ENCODE results near the gene CYGB. TPM values are rescaled to one million over a fixed set of nuclear protein-coding genes. Genes with fewer than 3 reads are reported as not detected.

Gene CYGB
- total and polyA plus RNA-seq, 2 of the 13 experiments (the other 11 are each of a cell fraction or from before 2014, with no cell fraction given), result 18.9 to 27.1 TPM

- TF ChIP-seq PATZ1 (CRISPR knock-in tag; IDR thresholded peaks at IDR 0.05) (peak; percentile 75), HOXA3 (CRISPR knock-in tag; IDR thresholded peaks at IDR 0.05) (peak; percentile 72; the same call in 1 of the 2 replicates), XBP1 (CRISPR knock-in tag; IDR thresholded peaks at IDR 0.05) (no peak), RFX5 (IDR thresholded peaks at IDR 0.05; ENCODE audit: low read depth, low read length) (no peak), NR3C1 (CRISPR knock-in tag; IDR thresholded peaks at IDR 0.05) (no peak), ZSCAN25 (CRISPR knock-in tag; IDR thresholded peaks at IDR 0.05) (peak; percentile 95), RNF2 (conservative IDR thresholded peaks at IDR 0.05; ENCODE audit: low read depth) (0 out of 2 replicates have a peak, but pooled peaks have one; percentile 20), ZNF672 (CRISPR knock-in tag; IDR thresholded peaks at IDR 0.05) (no peak), CEBPB (IDR thresholded peaks at IDR 0.05; ENCODE audit: borderline replicate concordance, low read depth, low read length) (no peak), MYNN (CRISPR knock-in tag; IDR thresholded peaks at IDR 0.05; ENCODE audit: low read depth) (no peak), JUNB (CRISPR knock-in tag; IDR thresholded peaks at IDR 0.05; ENCODE audit: borderline replicate concordance) (no peak), GABPA (IDR thresholded peaks at IDR 0.05; ENCODE audit: low read depth, low read length) (no peak), GABPA (CRISPR knock-in tag; IDR thresholded peaks at IDR 0.05; ENCODE audit: low read depth) (no peak), POLR2G (IDR thresholded peaks at IDR 0.05; ENCODE audit: low read depth, low read length) (no peak), NFIB (CRISPR knock-in tag; IDR thresholded peaks at IDR 0.05; ENCODE audit: borderline replicate concordance) (no peak), AGO1 (IDR thresholded peaks at IDR 0.05; ENCODE audit: low read depth, low read length, poor library complexity, severe bottlenecking) (no peak), ZNF556 (CRISPR knock-in tag; IDR thresholded peaks at IDR 0.05; ENCODE audit: borderline replicate concordance) (no peak), ONECUT2 (CRISPR knock-in tag; IDR thresholded peaks at IDR 0.05) (no peak), ZNF580 (CRISPR knock-in tag; IDR thresholded peaks at IDR 0.05; ENCODE audit: borderline replicate concordance, low read depth) (peak; percentile 80; the same call in 1 of the 2 replicates), MED8 (CRISPR knock-in tag; IDR thresholded peaks at IDR 0.05; ENCODE audit: insufficient replicate concordance) (no peak), TMF1 (CRISPR knock-in tag; IDR thresholded peaks at IDR 0.05; ENCODE audit: low read depth) (peak; percentile 29; the same call in 1 of the 2 replicates), ZNF850 (CRISPR knock-in tag; conservative IDR thresholded peaks at IDR 0.05) (no peak), DNMT3B (CRISPR knock-in tag; conservative IDR thresholded peaks at IDR 0.05) (no peak), ZNF740 (CRISPR knock-in tag; IDR thresholded peaks at IDR 0.05) (no peak), SOX6 (IDR thresholded peaks at IDR 0.05) (no peak), SOX6 (CRISPR knock-in tag; IDR thresholded peaks at IDR 0.05) (peak; percentile 37), THAP11 (CRISPR knock-in tag; IDR thresholded peaks at IDR 0.05) (peak; percentile 52; the same call in 1 of the 2 replicates)
- TF ChIP-seq, protein P1, sequence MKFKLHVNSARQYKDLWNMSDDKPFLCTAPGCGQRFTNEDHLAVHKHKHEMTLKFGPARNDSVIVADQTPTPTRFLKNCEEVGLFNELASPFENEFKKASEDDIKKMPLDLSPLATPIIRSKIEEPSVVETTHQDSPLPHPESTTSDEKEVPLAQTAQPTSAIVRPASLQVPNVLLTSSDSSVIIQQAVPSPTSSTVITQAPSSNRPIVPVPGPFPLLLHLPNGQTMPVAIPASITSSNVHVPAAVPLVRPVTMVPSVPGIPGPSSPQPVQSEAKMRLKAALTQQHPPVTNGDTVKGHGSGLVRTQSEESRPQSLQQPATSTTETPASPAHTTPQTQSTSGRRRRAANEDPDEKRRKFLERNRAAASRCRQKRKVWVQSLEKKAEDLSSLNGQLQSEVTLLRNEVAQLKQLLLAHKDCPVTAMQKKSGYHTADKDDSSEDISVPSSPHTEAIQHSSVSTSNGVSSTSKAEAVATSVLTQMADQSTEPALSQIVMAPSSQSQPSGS (CRISPR knock-in tag; IDR thresholded peaks at IDR 0.05), result 0 out of 2 replicates have a peak, but pooled peaks have one; percentile 47
Observed at GRCh38 chr17:76506408-76507345, 30.8 kb downstream of the CYGB start (continued).
